ENCODE measurements around the gene SLC38A8. TPM values are rescaled to one million over a fixed set of nuclear protein-coding genes. Genes with fewer than 3 reads are reported as not detected.

SLC38A8 gene
- total RNA-seq, 1 donor from 2014 or later: not detected

- Histone ChIP-seq H3K36me3 (ENCODE audit: control insufficient read depth in 3 of 3, insufficient read depth in 3 of 3, low read length in 3 of 3) (peaks cover 67 to 84% (median 80%) of the 10 kb centered on the region in 3 donors), H3K9ac (ENCODE audit: low read depth in 1 of 3, low read length in 3 of 3) (no peak overlapping the region), H3K27ac (ENCODE audit: low read depth, low read length) (no peak overlapping the region)
These were observed 42.1 kb upstream of the SLC38A8 start for GRCh38 chr16:84084570-84085270.

GRCh38 chr16:84082835-84083569, 40.4 kb upstream of the SLC38A8 start:
- Histone ChIP-seq H3K9me3 (ENCODE audit: control insufficient read depth in 3 of 3, low read length in 3 of 3) (no peaks in the 10 kb centered on the region), H3K36me3 (ENCODE audit: control insufficient read depth in 3 of 3, insufficient read depth in 3 of 3, low read length in 3 of 3) (peaks cover 59 to 82% (median 74%) of the 10 kb centered on the region in 3 donors), H3K9ac (ENCODE audit: low read depth in 1 of 3, low read length in 3 of 3) (no peak overlapping the region), H3K27me3 (ENCODE audit: control insufficient read depth in 3 of 3, insufficient read depth in 3 of 3, low read length in 3 of 3) (no peaks in the 10 kb centered on the region), H3K4me1 (ENCODE audit: control insufficient read depth in 3 of 3, insufficient read depth in 3 of 3, low read length in 3 of 3) (peaks cover 8 to 15% (median 10%) of the 10 kb centered on the region in 3 donors), H3K27ac (ENCODE audit: low read depth, low read length) (no peak overlapping the region), H3K4me3 (ENCODE audit: low read length in 3 of 3) (no peak overlapping the region)

More at GRCh38 chr16:84084570-84085270, 42.1 kb upstream of the SLC38A8 start:
- Histone ChIP-seq H3K4me3 (ENCODE audit: low read length in 3 of 3) (no peak overlapping the region), H3K9me3 (ENCODE audit: control insufficient read depth in 3 of 3, low read length in 3 of 3) (no peaks in the 10 kb centered on the region), H3K27me3 (ENCODE audit: control insufficient read depth in 3 of 3, insufficient read depth in 3 of 3, low read length in 3 of 3) (no peaks in the 10 kb centered on the region), H3K4me1 (ENCODE audit: control insufficient read depth in 3 of 3, insufficient read depth in 3 of 3, low read length in 3 of 3) (peaks cover 8 to 10% (median 10%) of the 10 kb centered on the region in 3 donors)

- Histone ChIP-seq H3K36me3 (ENCODE audit: control insufficient read depth in 3 of 3, insufficient read depth in 3 of 3, low read length in 3 of 3) (peaks cover 59 to 76% (median 72%) of the 10 kb centered on the region in 3 donors), H3K27ac (ENCODE audit: low read depth, low read length) (no peak overlapping the region), H3K9me3 (ENCODE audit: control insufficient read depth in 3 of 3, low read length in 3 of 3) (no peaks in the 10 kb centered on the region), H3K4me3 (ENCODE audit: low read length in 3 of 3) (no peak overlapping the region), H3K27me3 (ENCODE audit: control insufficient read depth in 3 of 3, insufficient read depth in 3 of 3, low read length in 3 of 3) (no peaks in the 10 kb centered on the region), H3K9ac (ENCODE audit: low read depth in 1 of 3, low read length in 3 of 3) (no peak overlapping the region), H3K4me1 (ENCODE audit: control insufficient read depth in 3 of 3, insufficient read depth in 3 of 3, low read length in 3 of 3) (peaks cover 8 to 15% (median 10%) of the 10 kb centered on the region in 3 donors)
These were observed 39.5 kb upstream of the SLC38A8 start for GRCh38 chr16:84082110-84082509.

- Histone ChIP-seq H3K9me3 (ENCODE audit: control insufficient read depth in 3 of 3, low read length in 3 of 3) (no peaks in the 10 kb centered on the region), H3K27me3 (ENCODE audit: control insufficient read depth in 3 of 3, insufficient read depth in 3 of 3, low read length in 3 of 3) (no peaks in the 10 kb centered on the region), H3K4me3 (ENCODE audit: low read length in 3 of 3) (no peak overlapping the region), H3K27ac (ENCODE audit: low read depth, low read length) (no peak overlapping the region), H3K9ac (ENCODE audit: low read depth in 1 of 3, low read length in 3 of 3) (no peak overlapping the region), H3K4me1 (ENCODE audit: control insufficient read depth in 3 of 3, insufficient read depth in 3 of 3, low read length in 3 of 3) (peaks cover 8 to 15% (median 10%) of the 10 kb centered on the region in 3 donors), H3K36me3 (ENCODE audit: control insufficient read depth in 3 of 3, insufficient read depth in 3 of 3, low read length in 3 of 3) (peaks cover 54 to 73% (median 67%) of the 10 kb centered on the region in 3 donors)
These were observed 38.9 kb upstream of the SLC38A8 start for GRCh38 chr16:84081446-84081989.

- Histone ChIP-seq H3K36me3 (ENCODE audit: control insufficient read depth in 3 of 3, insufficient read depth in 3 of 3, low read length in 3 of 3) (peaks cover 47 to 66% (median 60%) of the 10 kb centered on the region in 3 donors), H3K4me1 (ENCODE audit: control insufficient read depth in 3 of 3, insufficient read depth in 3 of 3, low read length in 3 of 3) (peaks cover 8 to 15% (median 10%) of the 10 kb centered on the region in 3 donors), H3K4me3 (ENCODE audit: low read length in 3 of 3) (no peak overlapping the region), H3K27me3 (ENCODE audit: control insufficient read depth in 3 of 3, insufficient read depth in 3 of 3, low read length in 3 of 3) (no peaks in the 10 kb centered on the region), H3K9ac (ENCODE audit: low read depth in 1 of 3, low read length in 3 of 3) (peak overlapping the region in 1 of 3 donors; percentile 25), H3K9me3 (ENCODE audit: control insufficient read depth in 3 of 3, low read length in 3 of 3) (no peaks in the 10 kb centered on the region), H3K27ac (ENCODE audit: low read depth, low read length) (no peak overlapping the region)
These were observed 38.2 kb upstream of the SLC38A8 start for GRCh38 chr16:84080813-84081212.

- no peak overlapping the region for H3K27ac ChIP-seq (ENCODE audit: low read depth, low read length)
- H3K36me3 ChIP-seq (ENCODE audit: control insufficient read depth in 3 of 3, insufficient read depth in 3 of 3, low read length in 3 of 3): peaks cover 48 to 69% (median 62%) of the 10 kb centered on the region in 3 donors
- H3K9ac ChIP-seq (ENCODE audit: low read depth in 1 of 3, low read length in 3 of 3): peak overlapping the region in 1 of 3 donors; percentile 25
- no peak overlapping the region for H3K4me3 ChIP-seq (ENCODE audit: low read length in 3 of 3)
- H3K27me3 ChIP-seq (ENCODE audit: control insufficient read depth in 3 of 3, insufficient read depth in 3 of 3, low read length in 3 of 3): no peaks in the 10 kb centered on the region
- peaks cover 8 to 15% (median 11%) of the 10 kb centered on the region in 3 donors for H3K4me1 ChIP-seq (ENCODE audit: control insufficient read depth in 3 of 3, insufficient read depth in 3 of 3, low read length in 3 of 3)
- H3K9me3 ChIP-seq (ENCODE audit: control insufficient read depth in 3 of 3, low read length in 3 of 3): no peaks in the 10 kb centered on the region
These were observed 37.8 kb upstream of the SLC38A8 start for GRCh38 chr16:84080378-84080777.

GRCh38 chr16:84079664-84080063, 37.1 kb upstream of the SLC38A8 start:
- Histone ChIP-seq H3K27ac (ENCODE audit: low read depth, low read length) (no peak overlapping the region), H3K4me1 (ENCODE audit: control insufficient read depth in 3 of 3, insufficient read depth in 3 of 3, low read length in 3 of 3) (peaks cover 8 to 21% (median 18%) of the 10 kb centered on the region in 3 donors), H3K27me3 (ENCODE audit: control insufficient read depth in 3 of 3, insufficient read depth in 3 of 3, low read length in 3 of 3) (no peaks in the 10 kb centered on the region), H3K36me3 (ENCODE audit: control insufficient read depth in 3 of 3, insufficient read depth in 3 of 3, low read length in 3 of 3) (peaks cover 51 to 73% (median 67%) of the 10 kb centered on the region in 3 donors), H3K9me3 (ENCODE audit: control insufficient read depth in 3 of 3, low read length in 3 of 3) (no peaks in the 10 kb centered on the region), H3K9ac (ENCODE audit: low read depth in 1 of 3, low read length in 3 of 3) (no peak overlapping the region), H3K4me3 (ENCODE audit: low read length in 3 of 3) (no peak overlapping the region)

- peaks cover 5 to 19% (median 18%) of the 10 kb centered on the region in 3 donors for H3K4me1 ChIP-seq (ENCODE audit: control insufficient read depth in 3 of 3, insufficient read depth in 3 of 3, low read length in 3 of 3)
- peak overlapping the region; percentile 27 for H3K27ac ChIP-seq (ENCODE audit: low read depth, low read length)
- H3K4me3 ChIP-seq (ENCODE audit: low read length in 3 of 3): no peak overlapping the region
- H3K27me3 ChIP-seq (ENCODE audit: control insufficient read depth in 3 of 3, insufficient read depth in 3 of 3, low read length in 3 of 3): no peaks in the 10 kb centered on the region
- H3K9ac ChIP-seq (ENCODE audit: low read depth in 1 of 3, low read length in 3 of 3): no peak overlapping the region
- H3K9me3 ChIP-seq (ENCODE audit: control insufficient read depth in 3 of 3, low read length in 3 of 3): no peaks in the 10 kb centered on the region
- peaks cover 26 to 64% (median 60%) of the 10 kb centered on the region in 3 donors for H3K36me3 ChIP-seq (ENCODE audit: control insufficient read depth in 3 of 3, insufficient read depth in 3 of 3, low read length in 3 of 3)
These were observed 32.8 kb upstream of the SLC38A8 start for GRCh38 chr16:84075376-84075775.

GRCh38 chr16:84074721-84075120, 32.1 kb upstream of the SLC38A8 start:
- Histone ChIP-seq H3K4me3 (ENCODE audit: low read length in 3 of 3) (no peak overlapping the region), H3K36me3 (ENCODE audit: control insufficient read depth in 3 of 3, insufficient read depth in 3 of 3, low read length in 3 of 3) (peaks cover 27 to 63% (median 63%) of the 10 kb centered on the region in 3 donors), H3K27me3 (ENCODE audit: control insufficient read depth in 3 of 3, insufficient read depth in 3 of 3, low read length in 3 of 3) (no peaks in the 10 kb centered on the region), H3K27ac (ENCODE audit: low read depth, low read length) (peak overlapping the region; percentile 27), H3K9me3 (ENCODE audit: control insufficient read depth in 3 of 3, low read length in 3 of 3) (no peaks in the 10 kb centered on the region), H3K4me1 (ENCODE audit: control insufficient read depth in 3 of 3, insufficient read depth in 3 of 3, low read length in 3 of 3) (peaks cover 0 to 12% (median 12%) of the 10 kb centered on the region in 3 donors), H3K9ac (ENCODE audit: low read depth in 1 of 3, low read length in 3 of 3) (peak overlapping the region in 1 of 3 donors; percentile 20)

Measured in skeletal muscle tissue (tissue), 4 donors.